IPS-18c (cell line): ENCODE measurements around the gene ZMYM2.

ENCODE experiments used
- H3K4me3 ChIP-seq: 2 replicates; pipeline ENCODE4 v1.7.0; 2013; ENCODE audit warnings: low read depth, mild to moderate bottlenecking, low read length, moderate library complexity; ENCODE audit not compliant: insufficient read depth
- H3K9me3 ChIP-seq: one replicate; pipeline ENCODE4 v1.6.1; 2013; ENCODE audit warnings: mild to moderate bottlenecking, low read length, moderate library complexity; ENCODE audit not compliant: control insufficient read depth, insufficient read depth

Gene ZMYM2

DNA sequence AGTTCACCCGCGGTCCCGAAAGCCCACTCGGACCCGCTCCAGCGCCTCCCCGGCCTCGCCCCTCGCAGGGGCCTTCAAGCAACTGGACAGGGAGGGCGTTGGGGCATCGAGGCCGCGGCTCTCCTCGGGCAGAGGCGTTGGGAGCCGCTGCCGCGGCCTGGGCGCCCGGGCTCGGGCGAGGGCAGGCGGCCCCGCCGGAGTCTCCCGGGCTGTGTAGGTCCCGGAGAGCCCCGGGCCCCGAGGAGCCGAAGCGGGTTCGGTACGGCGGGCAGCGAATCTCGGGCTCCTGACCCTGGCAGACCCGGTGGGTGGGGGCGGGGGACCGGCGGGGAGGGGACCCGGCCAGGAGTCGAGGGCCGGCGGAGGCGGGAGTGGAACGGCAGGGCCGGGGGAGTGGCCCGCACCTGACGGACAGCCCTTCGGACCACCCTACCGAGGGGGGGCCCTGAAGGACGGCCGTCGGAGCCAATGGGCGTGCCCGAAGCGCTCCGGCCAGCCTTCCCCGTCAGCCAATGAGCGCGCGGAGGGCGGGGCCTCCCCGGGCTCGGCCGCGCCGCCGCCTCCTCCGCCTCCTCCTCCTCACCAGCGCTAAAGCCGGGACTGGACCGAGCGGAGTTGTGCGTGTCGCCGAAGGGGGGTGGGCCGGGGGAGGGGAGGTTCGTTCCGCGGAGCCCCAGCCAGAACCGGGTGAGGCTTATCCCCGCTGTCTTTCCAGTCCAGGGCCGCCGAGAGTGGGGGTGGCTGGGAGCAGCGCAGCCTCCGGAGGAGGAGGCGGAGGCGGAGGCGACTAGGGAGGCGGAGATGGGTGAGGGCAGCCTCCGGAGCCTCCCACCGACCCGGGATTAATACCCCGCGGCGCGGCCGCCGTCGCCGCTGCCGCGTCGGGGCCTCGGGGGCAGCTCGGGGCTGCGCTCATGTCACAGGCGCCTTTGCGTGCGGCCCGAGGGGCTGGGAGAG, at the start of gene ZMYM2:
Gene ZMYM2, plus strand, starts transcription at position 573 of the 957 bp plus-strand sequence. CDS start 34,346 bp downstream, outside the sequence.
- H3K4me3 ChIP-seq = peak within 1 kb of the TSS; percentile 92
- H3K9me3 ChIP-seq = no peaks in the 10 kb centered on the region

DNA sequence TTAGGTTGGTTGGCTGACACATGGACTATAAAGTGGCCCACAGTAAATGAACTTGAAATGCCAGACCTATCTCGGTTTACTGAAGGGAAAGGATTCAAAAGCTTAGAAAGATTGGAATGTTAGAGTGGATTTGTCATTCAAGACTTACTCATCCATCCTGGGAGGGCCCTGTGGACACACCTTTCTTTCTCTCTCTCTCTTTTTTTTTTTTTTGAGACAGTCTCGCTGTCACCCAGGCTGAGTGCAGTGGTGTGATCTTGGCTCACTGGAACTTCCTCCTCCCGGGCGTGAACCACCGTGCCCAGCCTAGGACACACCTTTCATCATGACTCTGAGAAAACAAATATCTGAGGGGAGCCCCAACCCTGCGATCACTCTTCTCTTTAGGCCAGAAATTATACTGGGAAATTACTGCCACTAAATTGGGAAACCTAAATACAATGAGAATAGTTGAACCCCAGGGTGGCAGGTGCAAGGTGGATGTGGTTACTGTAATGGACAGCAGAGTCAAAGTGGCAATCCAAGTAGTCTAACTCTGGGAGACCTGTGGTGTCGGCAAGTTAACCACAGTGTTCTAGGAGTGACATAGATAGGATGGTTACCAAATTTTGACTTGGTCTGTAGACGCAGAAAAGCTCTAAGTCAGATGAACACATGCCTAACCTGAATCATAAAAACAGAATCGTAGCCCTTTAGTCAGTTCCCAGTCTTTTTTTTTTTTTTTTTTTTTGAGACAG, 48.0 kb upstream of the ZMYM2 start:
- H3K9me3 ChIP-seq = peaks cover 2% of the 10 kb centered on the region
- H3K4me3 ChIP-seq = no peak overlapping the region

DNA sequence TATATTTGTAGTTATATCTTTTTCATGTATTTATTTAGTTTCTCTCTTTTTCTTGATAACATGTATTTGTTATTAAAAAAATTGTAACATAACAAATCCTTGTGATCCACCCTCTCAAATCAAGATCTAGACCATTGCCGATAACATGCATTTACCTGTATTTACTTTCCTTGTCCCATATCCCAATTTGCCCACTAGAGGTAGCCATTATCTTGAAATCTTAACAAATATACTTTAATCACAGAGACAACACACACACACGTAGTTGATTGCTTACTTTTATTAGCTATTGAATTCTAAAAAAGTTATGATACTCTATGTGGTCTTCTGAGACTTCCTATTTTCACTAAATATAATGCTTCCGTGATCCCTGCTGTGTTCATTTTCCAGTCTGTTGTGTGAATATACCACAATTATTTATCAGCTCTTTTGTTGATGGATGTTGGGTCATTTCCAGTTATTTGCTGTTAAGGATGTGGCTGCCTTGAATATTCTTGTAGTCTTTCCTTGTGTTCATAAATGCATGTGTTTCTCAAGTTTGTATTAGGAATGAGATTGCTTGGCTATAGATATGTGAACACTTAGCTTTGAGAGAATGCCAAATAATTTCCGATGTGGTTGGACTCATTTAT, 31.3 kb upstream of the ZMYM2 start:
- no peaks in the 10 kb centered on the region for H3K9me3 ChIP-seq
- H3K4me3 ChIP-seq = no peak overlapping the region

DNA sequence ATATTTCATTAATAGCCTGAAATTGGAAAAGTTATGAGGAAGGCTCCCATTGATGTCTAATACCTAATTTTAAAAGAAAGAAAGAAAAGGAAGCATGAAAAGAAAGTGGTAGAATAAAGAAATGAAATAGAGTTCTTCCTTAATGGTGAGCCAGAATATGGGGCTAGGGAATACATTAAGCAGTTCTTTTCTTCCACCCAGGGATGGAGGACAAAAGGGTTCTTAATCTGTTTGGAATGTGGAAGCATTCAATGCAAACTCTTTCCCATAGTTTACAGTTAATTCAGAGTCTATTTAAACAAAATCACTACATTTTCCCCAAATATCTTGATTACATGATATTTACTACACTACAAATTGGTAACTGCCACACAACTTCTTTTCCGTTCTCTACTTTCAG, 18.4 kb upstream of the ZMYM2 start:
- H3K9me3 ChIP-seq = no peaks in the 10 kb centered on the region
- H3K4me3 ChIP-seq = no peak overlapping the region

DNA sequence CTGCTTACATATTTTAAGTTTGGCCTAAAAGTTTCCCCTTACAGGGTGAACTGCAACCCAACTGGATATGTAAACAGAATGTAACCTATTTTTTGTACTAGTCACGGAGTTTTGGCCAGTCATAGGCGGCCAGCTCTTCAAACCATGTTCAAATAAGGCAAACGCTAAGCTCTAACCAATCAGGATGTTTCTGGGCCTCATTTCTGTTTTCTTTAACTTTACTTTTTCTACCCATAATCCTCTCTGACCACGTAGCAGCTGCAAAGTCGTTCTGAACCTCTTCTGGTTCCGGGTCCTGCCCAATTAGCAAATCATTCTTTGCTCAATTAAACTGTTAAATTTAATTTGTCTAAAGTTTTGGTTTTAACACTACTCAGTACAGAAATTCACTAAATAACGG, 8.2 kb upstream of the ZMYM2 start:
- Histone ChIP-seq H3K9me3 (no peaks in the 10 kb centered on the region), H3K4me3 (no peak overlapping the region)

DNA sequence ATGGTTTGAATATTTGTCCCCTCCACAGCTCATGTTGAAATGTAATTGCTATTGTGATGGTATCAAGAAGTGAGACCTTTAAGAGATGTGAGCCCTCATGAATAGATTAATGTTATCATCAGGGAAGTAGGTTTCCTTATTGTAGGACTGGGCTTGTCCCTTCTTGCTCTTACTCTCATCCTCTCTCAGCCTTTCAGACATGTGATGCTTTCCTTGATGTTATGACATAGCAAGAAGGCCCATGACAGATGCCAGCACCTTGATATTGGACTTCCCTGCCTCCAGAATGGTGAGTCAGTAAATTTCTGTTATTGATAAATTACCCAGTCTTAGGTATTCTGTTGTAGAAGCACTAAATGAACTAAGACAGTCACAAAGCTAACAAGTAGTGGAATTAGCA, 5.7 kb upstream of the ZMYM2 start:
- Histone ChIP-seq H3K9me3 (no peaks in the 10 kb centered on the region), H3K4me3 (no peak overlapping the region)

DNA sequence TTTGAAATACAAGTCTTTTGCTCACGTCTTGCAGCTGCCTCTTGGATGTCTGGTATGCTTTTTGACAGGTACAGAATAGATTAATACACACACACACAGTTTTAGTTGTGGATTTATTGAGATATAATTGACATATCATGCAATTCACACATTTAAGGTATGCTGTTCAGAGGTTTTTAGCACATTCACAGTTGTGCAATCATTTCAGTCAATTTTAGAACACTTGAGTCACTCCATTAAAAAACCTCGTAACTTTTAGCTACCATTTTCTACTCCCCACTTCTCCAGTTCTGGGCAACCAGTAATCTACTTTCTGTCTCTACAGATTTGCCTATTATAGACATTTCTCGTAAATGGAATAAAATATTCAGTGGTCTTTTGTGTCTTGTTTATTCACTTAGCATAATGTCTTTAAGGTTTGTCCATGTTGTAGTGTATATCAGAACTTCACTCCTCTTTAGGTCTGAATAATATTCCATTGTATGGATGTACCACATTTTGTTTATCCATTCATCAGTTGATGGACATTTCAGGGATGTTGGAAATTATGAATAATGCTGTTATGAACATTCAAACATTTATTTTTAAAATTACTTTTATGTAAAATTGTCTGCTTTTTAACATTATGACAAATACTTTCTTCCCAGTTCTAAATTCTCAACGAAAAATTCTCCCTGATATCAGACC, 2.5 kb upstream of the ZMYM2 start:
- no peak overlapping the region for H3K4me3 ChIP-seq
- H3K9me3 ChIP-seq = no peaks in the 10 kb centered on the region

DNA sequence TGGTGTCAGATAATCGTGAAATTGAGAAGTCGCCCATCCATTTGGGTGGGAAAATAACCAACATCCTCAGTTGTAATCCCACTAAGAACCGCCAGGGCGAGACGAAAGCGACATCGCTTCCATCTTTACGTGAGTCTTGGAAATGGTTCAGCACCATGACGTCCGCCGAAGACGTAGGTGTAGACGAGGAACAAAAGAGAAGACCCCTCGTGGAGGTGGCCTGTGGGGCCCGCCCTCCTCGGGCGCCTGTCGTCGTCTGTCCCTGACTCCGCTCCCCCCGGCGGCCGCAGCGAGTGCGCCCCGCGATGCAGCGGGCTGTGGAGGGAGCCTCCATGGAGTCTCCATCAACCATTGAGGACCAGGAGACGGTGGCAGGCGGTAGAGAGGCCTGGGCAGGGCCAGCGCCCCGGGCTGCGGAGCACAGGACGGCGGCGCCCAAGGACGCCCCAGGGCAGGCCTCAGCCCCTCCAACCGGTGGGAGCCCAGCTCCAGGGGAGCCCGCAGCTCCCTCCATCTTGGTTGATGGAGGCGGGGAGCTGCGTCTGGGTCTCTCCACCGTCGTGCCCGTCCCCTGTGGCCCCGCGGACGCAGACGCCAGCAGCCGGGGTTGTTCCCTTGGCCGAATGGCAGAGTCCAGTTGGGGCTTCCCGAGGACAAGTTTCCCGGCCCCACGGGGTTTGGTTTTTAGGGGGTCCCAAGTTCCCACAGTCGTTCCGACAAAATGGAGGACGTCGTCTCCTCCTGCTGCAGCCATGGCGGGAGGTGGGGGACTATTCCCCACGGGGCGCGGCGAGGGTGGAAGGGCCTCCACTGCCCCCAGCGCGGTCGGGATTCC, 990 bp upstream of the ZMYM2 start:
- no peaks in the 10 kb centered on the region for H3K9me3 ChIP-seq
- peak overlapping the region; percentile 67 for H3K4me3 ChIP-seq

DNA sequence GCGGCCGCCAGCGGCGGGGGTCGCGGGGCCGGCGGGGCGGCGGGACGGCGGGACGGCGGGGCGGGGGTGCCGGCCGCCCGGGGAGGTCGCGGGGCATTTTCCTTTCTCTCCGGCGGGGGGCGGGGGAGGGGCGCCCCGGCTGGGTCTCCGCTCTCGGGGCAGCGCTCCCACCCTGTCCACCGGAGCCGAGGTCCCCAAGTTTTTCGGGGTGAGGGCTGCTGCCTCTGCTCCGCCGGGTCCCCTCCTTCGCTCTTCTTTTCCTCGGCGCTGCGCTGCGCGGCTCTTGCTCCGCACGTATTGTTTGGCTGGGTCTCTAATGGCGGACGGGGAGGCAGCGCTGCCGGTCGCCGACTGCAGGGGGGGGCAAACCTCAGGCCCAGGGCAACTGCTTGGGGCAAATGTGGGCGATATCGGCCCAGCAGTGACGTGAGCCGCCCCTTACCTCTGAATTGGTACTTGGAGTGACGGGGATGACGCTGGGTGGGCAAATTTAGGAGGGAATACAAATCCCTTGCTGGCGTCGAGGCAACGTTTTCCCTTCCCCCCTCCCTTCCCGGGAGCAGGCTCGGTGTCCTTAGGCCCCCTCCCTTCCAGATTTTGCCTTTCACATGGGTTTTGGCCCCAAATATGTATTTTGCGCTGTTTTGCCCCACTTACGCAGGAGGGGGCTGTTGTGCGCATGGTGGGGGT, 759 bp downstream of the ZMYM2 start:
- peak overlapping the region; percentile 92 for H3K4me3 ChIP-seq

DNA sequence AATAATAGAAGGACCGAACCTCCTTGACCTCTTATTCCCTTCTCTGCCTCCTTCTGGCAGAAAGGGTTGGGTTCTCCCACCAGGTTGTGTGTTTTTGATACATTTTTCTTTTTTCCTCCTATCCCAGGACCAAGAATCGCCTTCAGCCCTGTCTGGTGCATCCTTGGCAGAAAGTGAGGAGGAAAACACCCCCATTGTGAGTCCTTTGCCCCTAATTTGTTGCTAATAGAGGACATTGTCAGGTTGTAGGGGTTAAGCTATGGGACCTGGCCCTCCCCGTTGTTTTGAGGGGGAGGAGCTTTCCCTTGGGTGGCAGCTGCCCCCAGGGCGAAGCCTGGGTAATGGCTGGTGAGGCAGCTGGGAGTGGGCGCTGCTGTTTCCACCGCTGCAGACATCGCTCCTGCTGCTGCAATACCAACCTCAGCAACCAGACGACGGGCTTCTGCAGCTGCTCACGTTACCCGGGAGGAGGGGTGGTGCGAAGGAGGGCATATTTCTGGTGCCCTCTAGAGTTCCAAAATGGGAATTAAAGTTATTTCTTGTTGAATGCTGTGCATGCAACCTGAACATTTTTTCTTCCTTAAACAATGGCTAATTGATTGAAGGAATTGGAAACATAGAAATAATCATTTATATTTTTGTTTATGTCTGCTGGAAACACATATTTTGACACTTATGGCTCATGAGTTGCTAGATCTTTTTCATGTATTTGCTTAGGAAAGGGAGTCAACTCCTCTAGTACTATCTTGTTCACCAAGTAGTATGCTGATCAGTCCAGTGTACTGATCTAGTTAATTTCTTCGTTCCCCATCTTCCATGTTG, 1.5 kb downstream of the ZMYM2 start:
- Histone ChIP-seq H3K9me3 (no peaks in the 10 kb centered on the region), H3K4me3 (peak overlapping the region; percentile 92)

More for the DNA sequence above, 759 bp downstream of the ZMYM2 start:
- no peaks in the 10 kb centered on the region for H3K9me3 ChIP-seq

DNA sequence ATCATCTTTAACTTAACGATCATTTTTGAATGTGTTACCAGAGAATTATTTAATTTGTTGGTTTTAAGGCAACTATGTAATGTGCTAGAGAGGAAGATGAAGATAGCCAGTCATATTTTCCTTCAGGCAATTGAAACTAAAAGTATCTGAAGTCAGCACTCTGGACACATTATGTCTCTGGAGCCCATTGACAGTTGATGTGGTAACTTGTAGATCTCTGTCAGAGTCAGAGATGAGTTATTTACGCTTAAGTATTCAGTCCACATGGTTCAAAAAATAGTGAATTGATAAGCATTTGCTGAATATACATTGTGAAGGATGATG, 2.1 kb downstream of the ZMYM2 start:
- Histone ChIP-seq H3K9me3 (no peaks in the 10 kb centered on the region), H3K4me3 (no peak overlapping the region)

DNA sequence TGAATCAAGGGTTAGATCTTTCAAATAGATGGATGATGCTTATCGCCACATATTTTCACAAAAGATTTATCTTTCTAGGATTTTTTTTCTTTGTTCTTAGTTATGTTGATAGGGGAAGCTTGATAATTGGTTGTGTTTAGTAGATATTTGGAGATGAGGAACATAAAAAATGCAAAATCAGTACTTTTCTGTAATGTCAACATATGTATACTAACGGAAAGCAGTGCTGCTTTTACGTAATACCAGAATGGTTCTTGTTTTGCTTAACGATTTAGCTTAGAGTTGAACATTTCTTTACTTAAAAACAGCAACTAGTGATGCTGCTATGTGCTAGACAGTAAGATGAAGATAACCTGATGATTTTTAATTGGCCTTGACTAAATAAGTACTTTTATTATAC, 3.0 kb downstream of the ZMYM2 start:
- H3K4me3 ChIP-seq = no peak overlapping the region

DNA sequence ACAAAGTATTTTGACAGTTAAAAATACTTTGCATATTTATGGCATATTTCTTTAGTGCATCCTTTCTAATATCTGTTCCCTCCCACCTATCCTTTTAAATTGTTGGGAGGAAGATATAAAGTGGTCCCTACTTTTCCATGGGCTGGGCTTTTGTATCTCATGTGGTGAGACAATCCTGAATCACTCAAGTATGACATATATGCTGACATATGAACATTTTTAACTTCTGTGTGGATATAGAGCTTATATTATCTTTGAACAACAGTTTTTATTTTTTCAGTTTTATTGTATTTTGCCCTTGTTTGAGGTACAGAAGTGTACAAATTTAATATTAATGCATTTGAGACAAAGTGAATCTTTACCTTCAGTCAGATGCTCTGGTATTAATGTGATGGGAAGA, 3.4 kb downstream of the ZMYM2 start:
- Histone ChIP-seq H3K4me3 (no peak overlapping the region), H3K9me3 (no peaks in the 10 kb centered on the region)

More for the DNA sequence above, 3.0 kb downstream of the ZMYM2 start:
- no peaks in the 10 kb centered on the region for H3K9me3 ChIP-seq

DNA sequence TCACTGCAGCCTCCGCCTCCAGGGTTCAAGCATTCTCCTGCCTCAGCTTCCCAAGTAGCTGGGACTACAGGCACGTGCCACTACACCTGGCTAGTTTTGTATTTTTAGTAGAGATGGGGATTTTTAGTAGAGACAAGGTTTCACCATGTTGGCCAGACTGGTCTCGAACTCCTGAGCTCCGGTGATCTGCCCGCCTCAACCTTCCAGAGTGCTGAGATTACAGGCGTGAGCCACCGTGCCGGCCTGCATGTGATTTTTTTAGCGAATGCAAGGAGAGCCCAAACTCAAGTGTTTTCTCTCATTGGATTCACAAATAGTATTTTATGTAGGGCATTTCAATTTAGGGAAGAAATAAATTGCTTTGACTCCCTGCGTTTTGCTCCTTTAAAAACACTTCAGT, 4.4 kb downstream of the ZMYM2 start:
- Histone ChIP-seq H3K4me3 (no peak overlapping the region), H3K9me3 (no peaks in the 10 kb centered on the region)

DNA sequence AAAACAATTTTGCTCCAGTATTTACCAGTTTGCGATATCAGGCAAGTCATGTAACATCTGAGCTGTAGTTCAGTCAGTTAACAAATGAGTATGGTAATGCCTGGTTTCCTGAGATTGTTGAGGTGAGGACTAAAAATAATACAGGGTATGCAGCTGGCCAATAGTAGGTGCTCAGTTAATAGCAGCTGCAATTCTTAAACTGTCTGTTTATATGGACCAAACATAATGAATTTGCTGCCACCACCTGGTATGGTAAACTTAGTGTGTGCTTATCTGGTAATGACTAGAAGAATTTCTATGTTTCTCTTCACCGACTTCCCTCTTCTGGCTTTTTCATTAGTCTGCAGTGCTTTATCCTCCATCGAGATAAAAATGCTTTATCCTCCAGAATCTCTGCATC, 9.1 kb downstream of the ZMYM2 start:
- Histone ChIP-seq H3K4me3 (no peak overlapping the region), H3K9me3 (no peaks in the 10 kb centered on the region)
